HuH-7 (cell line): ENCODE measurements around the gene ADK.
"Not testable (repeated sequence)": the region's sequence is repeated elsewhere in the genome, so short reads cannot be mapped to it uniquely, and the experiment has no call there.

Source experiments
- DNase-seq: peaks from one replicate; pipeline ENCODE4 v3.0.0; 2011; ENCODE audit warnings: low spot score

ADK gene

GRCh38 chr10:74243067-74243466 lies 92.0 kb downstream of the ADK start:
- no peak for DNase-seq

DNA sequence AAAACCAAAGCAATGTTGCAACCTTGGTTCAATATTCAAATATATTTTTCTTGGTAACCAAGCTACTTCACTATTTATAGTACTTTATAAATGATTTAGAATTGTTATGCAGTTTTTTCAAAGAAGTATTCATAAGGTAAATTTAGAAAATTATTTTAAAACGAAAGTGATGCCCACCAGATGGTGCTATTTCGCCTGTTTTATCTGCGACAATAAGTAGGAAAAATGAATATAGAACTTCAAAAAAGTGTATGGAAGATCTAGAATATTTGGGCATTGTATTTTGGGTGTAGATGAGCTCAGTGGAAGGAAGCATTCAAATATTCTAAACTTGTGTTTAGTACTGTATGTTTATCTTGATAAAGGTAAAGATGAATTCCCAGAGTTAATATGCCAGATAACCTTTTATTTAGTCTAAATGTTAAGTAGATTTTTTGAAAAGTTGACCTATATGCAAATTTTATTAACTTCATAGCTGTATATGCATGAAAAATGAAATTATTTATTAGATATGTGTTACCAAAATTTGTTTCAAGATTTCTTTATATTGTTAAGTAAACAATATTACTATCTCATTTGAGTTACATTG lies 93.2 kb downstream of the ADK start:
- DNase-seq, result no peak

- no peak for DNase-seq
These were observed 93.8 kb downstream of the ADK start for GRCh38 chr10:74244807-74245206.

- DNase-seq, result no peak
These were observed 95.5 kb downstream of the ADK start for GRCh38 chr10:74246495-74246894.

- DNase-seq, result no peak
These were observed 98.8 kb downstream of the ADK start for GRCh38 chr10:74249865-74250264.

- no peak for DNase-seq
These were observed 104.2 kb downstream of the ADK start for GRCh38 chr10:74255214-74255613.

DNA sequence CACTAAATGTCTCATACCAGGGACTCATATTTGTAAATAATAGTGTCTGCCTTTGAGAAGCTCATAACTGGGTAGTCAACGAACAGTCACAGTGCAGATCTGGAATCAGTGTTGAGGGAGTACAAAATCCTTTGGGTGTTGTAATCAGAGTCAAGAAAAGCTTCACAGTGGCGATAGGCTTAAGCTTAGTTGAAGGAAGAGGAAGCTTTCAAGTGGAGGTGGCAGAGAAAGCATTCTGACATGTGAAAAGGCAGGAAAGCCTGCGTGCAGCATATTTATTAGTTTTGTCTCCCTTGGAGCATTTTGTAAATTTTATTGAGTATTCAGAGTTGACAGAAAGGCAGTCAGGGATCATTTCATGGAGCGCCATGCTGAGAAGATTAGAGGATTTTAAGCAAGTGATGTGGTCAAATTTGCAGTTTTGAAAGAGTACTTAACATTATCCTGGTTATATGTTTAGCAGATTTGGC lies 104.9 kb downstream of the ADK start:
- DNase-seq, result no peak

DNA sequence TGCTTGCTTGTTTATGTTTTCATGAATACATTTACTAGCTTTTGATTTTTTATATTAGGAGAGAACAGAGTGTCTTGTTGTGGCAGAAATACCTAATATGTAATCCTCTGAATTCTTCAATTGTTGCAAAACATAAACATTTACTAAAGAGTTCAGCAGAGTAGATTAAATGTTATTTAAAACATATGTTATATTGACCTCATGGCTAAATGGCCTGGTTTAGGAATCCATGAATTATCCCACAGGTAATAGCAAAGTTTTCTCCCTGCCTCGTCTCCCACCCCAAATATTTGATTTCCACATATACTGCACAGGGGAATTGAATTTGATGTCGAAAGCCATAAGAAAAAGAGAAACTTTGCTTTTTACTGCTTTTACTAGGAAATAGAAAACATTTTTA lies 111.8 kb downstream of the ADK start:
- DNase-seq, result no peak

DNA sequence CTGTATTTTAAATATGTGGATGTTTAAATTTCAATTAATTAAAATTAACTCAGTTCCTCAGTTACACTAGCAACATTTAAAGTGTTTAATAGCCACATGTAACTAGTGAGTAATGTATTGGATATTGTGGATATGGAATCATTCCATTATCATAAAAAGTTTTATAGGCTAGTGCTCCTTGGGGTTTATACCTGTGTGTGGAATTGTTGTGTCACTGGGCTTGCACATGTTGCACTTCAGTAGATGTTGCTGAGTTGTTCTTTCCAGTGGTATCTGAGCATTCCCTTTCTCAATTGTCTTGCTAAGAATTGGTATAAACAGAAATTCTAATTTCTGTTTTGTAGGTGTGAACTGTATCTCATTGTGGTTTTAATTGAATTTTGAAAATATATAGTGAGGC lies 113.0 kb downstream of the ADK start:
- DNase-seq, result no peak

- DNase-seq, result no peak
These were observed 121.3 kb downstream of the ADK start for GRCh38 chr10:74272288-74272687.

DNA sequence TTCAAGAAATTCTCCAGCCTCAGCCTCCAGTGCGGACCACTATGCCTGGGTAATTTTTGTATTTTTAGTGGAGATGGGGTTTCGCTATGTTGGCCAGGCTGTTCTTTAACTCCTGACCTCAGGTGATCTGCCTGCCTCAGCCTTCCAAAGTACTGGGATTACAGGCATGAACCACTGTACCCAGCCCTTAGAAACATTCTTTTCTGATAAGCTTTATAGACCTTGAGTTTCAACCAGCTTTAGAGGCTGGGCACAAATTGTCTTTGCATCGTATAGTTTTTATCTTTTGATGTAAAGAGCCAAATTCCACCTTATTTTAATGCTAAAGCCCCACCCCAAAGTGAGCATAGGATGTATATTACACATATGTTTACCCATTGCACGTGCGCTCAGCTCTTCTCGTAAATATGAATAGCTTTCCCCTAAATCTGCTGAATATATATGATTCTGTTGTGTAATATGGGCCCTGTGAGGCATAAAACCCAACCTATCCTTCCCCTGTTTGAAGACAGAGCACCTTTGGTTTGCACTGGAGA lies 124.8 kb downstream of the ADK start:
- no peak for DNase-seq

- DNase-seq, result no peak
These were observed 125.4 kb downstream of the ADK start for GRCh38 chr10:74276416-74276815.

GRCh38 chr10:74282151-74282847 lies 131.3 kb downstream of the ADK start:
- no peak for DNase-seq

DNA sequence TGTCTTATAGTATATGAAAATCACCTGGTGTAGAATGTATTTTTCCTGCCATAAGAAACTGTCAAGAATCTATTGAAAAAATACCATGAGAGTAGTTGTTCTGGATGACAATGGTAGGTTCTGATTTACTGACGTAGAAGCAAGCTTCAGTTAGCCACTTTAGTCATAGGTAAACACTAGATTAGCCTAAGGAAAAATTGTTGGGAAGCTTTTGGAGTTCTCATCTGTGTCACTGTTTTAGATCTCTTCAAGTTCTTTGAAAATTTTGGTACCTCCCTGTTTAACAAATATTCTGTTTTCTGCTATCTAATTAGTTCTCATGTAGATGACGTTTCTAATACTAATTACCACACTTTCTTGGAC lies 131.8 kb downstream of the ADK start:
- no peak for DNase-seq

DNA sequence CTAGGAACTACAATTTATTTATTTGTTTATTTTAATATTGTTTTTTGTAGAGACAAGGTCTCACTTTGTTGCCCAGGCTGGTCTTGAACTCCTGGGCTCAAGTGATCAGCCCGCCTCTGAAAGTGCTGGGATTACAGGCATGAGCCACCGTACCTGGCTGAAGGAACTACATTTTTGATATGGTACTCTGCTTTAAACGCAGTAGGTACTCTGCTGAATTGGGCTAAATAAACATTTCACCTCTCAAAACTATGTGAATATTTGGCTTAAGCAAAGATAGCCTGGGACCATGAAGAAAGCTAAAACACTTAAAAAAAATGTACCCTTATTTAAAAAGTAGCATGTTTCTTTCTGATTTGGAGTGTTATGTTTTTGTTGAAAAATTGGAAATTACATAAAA lies 138.2 kb downstream of the ADK start:
- no peak for DNase-seq

DNA sequence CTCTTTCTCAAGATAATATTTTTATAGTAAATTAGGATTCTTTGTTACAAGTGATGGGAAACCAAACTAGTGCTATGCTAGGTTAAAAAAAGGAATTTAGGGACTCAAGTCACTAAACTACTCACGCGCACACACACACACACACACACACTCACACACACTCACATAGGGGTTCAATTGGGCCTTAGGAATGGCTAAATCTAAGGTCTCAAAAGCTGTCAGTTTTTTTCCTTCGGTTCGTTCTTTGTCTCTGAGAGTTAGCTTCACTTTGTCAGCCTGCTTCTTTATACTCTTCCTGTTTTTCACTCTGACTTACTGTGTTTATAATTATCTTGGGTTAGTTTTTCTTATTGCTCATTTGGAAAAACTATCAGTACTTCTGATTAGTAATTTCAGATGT lies 138.9 kb downstream of the ADK start:
- DNase-seq, result no peak

DNA sequence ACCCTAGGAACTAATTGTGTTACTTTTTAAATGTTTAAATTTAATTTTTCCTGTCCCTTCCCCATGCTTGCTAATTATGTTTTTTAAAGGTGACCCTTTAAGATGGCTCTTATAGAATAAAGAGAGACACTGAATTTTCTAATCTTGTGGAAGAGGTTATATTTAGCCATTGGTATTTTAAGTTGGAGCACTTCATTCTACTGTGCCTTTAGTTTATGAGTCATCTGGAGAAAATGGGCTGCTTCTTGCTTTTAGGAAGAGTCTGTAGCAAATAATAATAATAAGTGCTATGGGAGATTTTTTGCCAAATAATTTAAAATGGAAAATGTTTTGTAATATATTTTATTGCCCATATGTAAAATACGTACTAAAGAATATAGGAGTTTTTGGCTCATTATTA lies 139.7 kb downstream of the ADK start:
- DNase-seq, result no peak

DNA sequence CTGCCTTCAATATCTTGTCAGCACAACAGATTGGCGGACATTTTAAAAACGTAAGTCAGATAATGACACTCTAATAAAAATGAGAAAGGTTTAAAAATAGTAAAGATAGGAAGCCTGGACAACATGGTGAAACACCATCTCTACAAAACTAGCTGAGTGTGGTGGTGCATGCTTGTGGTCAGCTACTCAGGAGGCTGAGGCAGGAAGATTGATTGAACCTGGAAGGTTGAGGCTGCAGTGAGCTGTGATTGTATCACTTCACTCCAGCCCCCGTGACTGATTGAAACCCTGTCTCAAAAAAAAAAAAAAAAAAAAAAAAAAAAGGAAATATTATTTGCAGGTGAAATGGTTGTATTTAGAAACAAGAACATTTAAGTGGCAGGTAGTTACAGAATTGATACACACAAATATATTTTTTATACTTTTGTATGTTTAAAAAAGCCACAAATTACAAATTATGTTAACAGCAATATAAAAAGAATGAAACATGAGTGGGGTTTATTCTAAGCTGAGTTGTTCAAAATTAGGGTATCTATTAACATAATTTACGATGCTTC lies 141.9 kb downstream of the ADK start:
- DNase-seq, result no peak

- no peak for DNase-seq
These were observed 142.8 kb downstream of the ADK start for GRCh38 chr10:74293686-74294371.

- DNase-seq, result no peak
These were observed 146.5 kb downstream of the ADK start for GRCh38 chr10:74297389-74298080.

DNA sequence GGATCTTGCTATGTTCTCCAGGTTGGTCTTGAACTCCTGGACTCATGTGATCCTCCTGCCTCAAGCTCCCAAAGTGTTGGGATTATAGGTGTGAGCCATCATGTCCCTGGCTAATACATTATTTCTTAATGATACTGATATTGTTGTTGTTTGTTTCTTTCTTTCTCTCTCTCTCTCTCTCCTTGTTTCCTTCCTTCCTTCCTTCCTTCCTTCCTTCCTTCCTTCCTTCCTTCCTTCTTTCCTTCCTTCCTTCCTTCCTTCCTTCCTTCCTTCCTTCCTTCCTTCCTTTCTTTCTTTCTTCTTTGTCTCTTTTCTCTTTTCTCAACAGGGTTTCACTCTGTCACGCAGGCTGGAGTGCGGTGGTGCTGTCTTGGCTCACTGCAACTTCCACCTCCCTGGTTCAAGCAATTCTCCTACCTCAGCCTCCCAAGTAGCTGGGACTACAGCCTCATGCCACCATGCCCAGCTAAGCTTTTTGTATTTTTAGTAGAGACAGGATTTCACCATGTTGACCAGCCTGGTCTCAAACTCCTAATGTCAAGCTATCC lies 149.1 kb downstream of the ADK start:
- DNase-seq, result not testable (repeated sequence)

DNA sequence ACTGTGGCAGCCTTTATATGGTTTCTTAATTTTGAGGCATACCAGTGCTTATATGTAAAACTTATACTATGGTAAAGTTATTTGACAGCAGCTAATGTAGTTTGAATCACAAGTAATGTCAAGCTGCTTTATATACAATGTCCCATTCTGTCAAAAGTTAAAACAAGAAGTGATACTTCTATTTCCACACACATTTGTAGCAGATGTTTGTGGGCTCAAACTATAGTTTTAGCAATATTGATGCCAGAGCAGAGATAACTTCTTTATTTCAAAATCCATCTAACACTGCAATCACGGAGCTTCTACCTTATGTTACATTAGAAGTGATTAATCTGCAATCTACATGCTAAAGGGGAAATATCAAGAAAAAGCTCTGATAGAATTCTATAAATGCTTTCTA lies 149.6 kb downstream of the ADK start:
- no peak for DNase-seq
